GM12873 (cell line): Measurements from ENCODE around the gene GSG1L2.

Experiments
- CTCF ChIP-seq: IDR thresholded peaks from 2 replicates; pipeline ENCODE4 v1.5.1; 2012; ENCODE audit warnings: low read depth, mild to moderate bottlenecking, moderate library complexity, low read length, control low read depth; ENCODE audit not compliant: insufficient read depth; ENCODE audit errors: missing control alignments

GSG1L2 gene

GRCh38 chr17:9824797-9825338 is 3.0 kb upstream of the GSG1L2 start:
- TF ChIP-seq CTCF = no peak

DNA sequence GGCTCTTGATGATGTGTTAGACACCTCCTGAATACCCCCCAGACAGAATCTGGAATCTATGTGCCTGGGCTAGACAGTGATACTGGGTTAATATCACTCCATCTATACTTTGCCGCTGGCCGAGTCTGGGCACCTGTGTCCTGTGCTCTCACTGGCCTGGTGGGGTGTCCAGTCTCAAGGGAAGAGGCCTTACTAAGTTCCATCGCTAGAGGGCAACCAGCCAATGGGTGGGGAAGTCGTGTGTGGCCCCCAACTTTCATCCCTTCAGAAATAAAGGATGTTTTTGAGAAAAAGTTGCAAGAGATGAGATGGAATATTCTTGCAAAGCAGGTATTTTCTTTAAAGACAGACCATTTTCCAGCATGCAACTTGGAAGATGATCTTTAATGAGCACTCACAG is 2.2 kb upstream of the GSG1L2 start:
- TF ChIP-seq CTCF = peak; percentile 35

- no peak for TF ChIP-seq CTCF
Observed at GRCh38 chr17:9820448-9820847, 1.4 kb downstream of the GSG1L2 start.

DNA sequence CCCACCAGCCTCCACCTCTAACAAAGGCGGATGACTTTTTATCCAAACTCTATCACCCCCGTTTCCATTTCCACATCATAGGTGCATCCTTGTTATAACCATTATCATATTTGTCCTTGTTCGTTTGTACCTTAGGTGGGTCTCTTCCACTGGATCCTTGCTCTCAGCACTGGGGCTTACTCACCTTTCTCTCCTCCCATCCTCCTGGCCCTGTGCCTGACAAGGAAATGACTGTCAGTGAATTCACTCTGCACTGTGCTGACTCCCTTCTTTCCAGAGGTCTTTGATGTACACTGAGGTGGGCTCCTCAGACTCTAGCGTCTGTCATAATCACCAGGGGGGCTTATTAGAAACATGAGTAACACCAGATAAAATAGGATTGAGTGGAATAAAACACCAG is 3.1 kb downstream of the GSG1L2 start:
- TF ChIP-seq CTCF = no peak

DNA sequence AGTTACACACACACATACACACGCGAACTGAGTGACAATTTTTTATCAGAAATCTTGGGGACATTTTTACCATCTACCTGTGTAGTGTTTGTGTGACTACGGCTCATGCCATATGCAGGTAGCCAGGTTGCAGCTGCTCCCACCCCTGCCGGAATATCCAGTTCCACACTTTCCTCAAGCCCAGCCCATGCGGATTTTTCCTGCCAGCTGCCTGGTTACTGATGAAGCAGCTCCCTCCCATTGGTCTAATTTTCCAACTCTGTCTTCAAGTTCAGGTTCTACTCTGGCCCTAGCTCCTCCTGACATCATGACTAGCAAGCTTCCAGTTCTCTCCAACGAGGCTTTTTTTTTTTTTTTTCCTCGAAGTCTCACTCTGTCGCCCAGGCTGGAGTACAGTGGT is 4.8 kb downstream of the GSG1L2 start:
- TF ChIP-seq CTCF = no peak

DNA sequence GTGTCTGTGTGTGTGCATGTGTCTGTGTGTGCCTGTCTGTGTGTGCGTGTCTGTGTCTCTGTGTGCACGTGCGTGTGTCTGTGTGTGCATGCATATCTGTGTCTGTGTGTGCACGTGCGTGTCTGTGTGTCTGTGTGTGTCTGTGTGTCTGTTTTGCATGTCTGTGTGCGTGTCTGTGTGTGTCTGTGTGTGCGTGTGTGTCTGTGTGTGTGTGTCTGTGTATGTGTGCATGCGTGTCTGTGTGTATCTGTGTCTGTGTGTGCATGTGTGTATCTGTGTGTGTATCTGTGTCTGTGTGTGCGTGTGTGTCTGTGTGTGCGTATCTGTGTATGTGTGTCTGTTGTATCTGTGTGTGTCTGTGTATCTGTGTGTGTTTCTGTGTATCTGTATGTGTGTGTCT is 5.4 kb downstream of the GSG1L2 start:
- TF ChIP-seq CTCF = no peak

- no peak for TF ChIP-seq CTCF
Observed at GRCh38 chr17:9814337-9814945, 7.4 kb downstream of the GSG1L2 start.
